KG1 (cell line): ENCODE data around the gene DAGLA.

Experiments
- DNase-seq: peaks from one replicate; lab custom pipeline; 2025; lab: John Stamatoyannopoulos, UW

The DAGLA gene

GRCh38 chr11:61710019-61710418 is 29.8 kb downstream of the DAGLA start:
- no peak for DNase-seq

GRCh38 chr11:61711037-61711436 is 30.8 kb downstream of the DAGLA start:
- DNase-seq: no peak

GRCh38 chr11:61711498-61711897 is 31.3 kb downstream of the DAGLA start:
- DNase-seq: no peak

- DNase-seq: no peak
These were observed 32.1 kb downstream of the DAGLA start for GRCh38 chr11:61712314-61712713.

GRCh38 chr11:61712846-61713245 is 32.7 kb downstream of the DAGLA start:
- DNase-seq: no peak

GRCh38 chr11:61713464-61713863 is 33.3 kb downstream of the DAGLA start:
- no peak for DNase-seq

- DNase-seq: no peak
These were observed 33.7 kb downstream of the DAGLA start for GRCh38 chr11:61713906-61714305.

GRCh38 chr11:61714316-61714715 is 34.1 kb downstream of the DAGLA start:
- DNase-seq: no peak

GRCh38 chr11:61714916-61715315 is 34.7 kb downstream of the DAGLA start:
- no peak for DNase-seq

GRCh38 chr11:61715867-61716266 is 35.7 kb downstream of the DAGLA start:
- DNase-seq: no peak

- DNase-seq: no peak
These were observed 36.5 kb downstream of the DAGLA start for GRCh38 chr11:61716478-61717285.

- no peak for DNase-seq
These were observed 37.3 kb downstream of the DAGLA start for GRCh38 chr11:61717286-61718033.

- DNase-seq: no peak
These were observed 37.9 kb downstream of the DAGLA start for GRCh38 chr11:61718046-61718531.

- no peak for DNase-seq
These were observed 38.6 kb downstream of the DAGLA start for GRCh38 chr11:61718621-61719302.

- DNase-seq: no peak
These were observed 39.8 kb downstream of the DAGLA start for GRCh38 chr11:61719978-61720377.

GRCh38 chr11:61720597-61720996 is 40.4 kb downstream of the DAGLA start:
- DNase-seq: no peak

- DNase-seq: no peak
These were observed 44.2 kb downstream of the DAGLA start for GRCh38 chr11:61724437-61724836.

GRCh38 chr11:61725781-61726231 is 45.6 kb downstream of the DAGLA start:
- no peak for DNase-seq

GRCh38 chr11:61726775-61727174 is 46.6 kb downstream of the DAGLA start:
- no peak for DNase-seq

- DNase-seq: no peak
These were observed 47.2 kb downstream of the DAGLA start for GRCh38 chr11:61727401-61727811.

GRCh38 chr11:61728066-61728939 is 48.1 kb downstream of the DAGLA start:
- DNase-seq: no peak

- no peak for DNase-seq
These were observed 48.7 kb downstream of the DAGLA start for GRCh38 chr11:61728940-61729219.
